Chondrocyte (in vitro differentiated cells): Measurements from ENCODE around the gene SENP3. TPM values are rescaled to one million over a fixed set of nuclear protein-coding genes. Genes with fewer than 3 reads are reported as not detected.

Source experiments
- DNase-seq: peaks from one replicate; pipeline ENCODE4 v3.0.0; 2021; ENCODE audit warnings: mixed read lengths, low spot score
- H3K27ac Mint-ChIP-seq: one replicate; pipeline ENCODE4 v1.8.0; 2021; ENCODE audit warnings: mild to moderate bottlenecking, moderate library complexity, mixed read lengths; ENCODE audit not compliant: unreplicated experiment
- H3K27me3 Mint-ChIP-seq: 2 replicates; pipeline ENCODE4 v1.8.0; 2021; ENCODE audit warnings: low read depth, mixed read lengths
- H3K36me3 Mint-ChIP-seq: 2 replicates; pipeline ENCODE4 v1.8.0; 2021; ENCODE audit warnings: low read depth, mixed read lengths
- H3K4me1 Mint-ChIP-seq: 2 replicates; pipeline ENCODE4 v1.8.0; 2021; ENCODE audit warnings: low read depth, mild to moderate bottlenecking, mixed read lengths
- H3K4me3 Mint-ChIP-seq: one replicate; pipeline ENCODE4 v1.8.0; 2021; ENCODE audit warnings: mild to moderate bottlenecking, moderate library complexity, mixed read lengths; ENCODE audit not compliant: unreplicated experiment
- H3K9me3 Mint-ChIP-seq: 2 replicates; pipeline ENCODE4 v1.8.0; 2021; ENCODE audit warnings: low read depth, mixed read lengths
- CTCF ChIP-seq: fragments of 200-600 bp; sonication (generic); IDR thresholded peaks from 2 replicates; pipeline ENCODE4 v1.5.0; 2021; ENCODE audit warnings: antibody characterized with exemption, mild to moderate bottlenecking, moderate library complexity
- long read RNA-seq: library from polyadenylated mRNA; stranded (forward); transcript quantifications from one replicate; pipeline ENCODE4 v2.0.0, GENCODE V29; 2021
- total RNA-seq: library from RNA; stranded (reverse); gene quantifications from 3 replicates; pipeline ENCODE4 v1.2.1, GENCODE V29; 2021

The SENP3 gene
- total RNA-seq = 45.3 to 57.8 TPM (median 49.4 TPM) in 3 replicates
- long read RNA-seq, transcript SENP3-201 (11 exons, 2,611 nt) = major isoform, 10 of 31 reads
- long read RNA-seq, partial matches to known transcripts = 17 of 31 reads
- long read RNA-seq, other reads (novel, unspliced or antisense) = 2 of 31 reads

- TF ChIP-seq CTCF = no peak
- peak within 1 kb of the TSS; percentile 89 for H3K4me3 Mint-ChIP-seq
- peak within 1 kb of the TSS; percentile 98 for H3K27ac Mint-ChIP-seq
- no peaks in the 10 kb centered on the region for H3K9me3 Mint-ChIP-seq
- peaks cover 36% of the 10 kb centered on the region for H3K4me1 Mint-ChIP-seq
- H3K27me3 Mint-ChIP-seq = no peaks in the 10 kb centered on the region
- H3K36me3 Mint-ChIP-seq = no peaks in the 10 kb centered on the region
- DNase-seq = peak; percentile 98
Observed at GRCh38 chr17:7561589-7562207, at the start of gene SENP3. SENP3 (plus strand) TSS chr17:7561919; CDS start chr17:7563077, 1,158 bp downstream.

GRCh38 chr17:7512105-7512504 is 49.6 kb upstream of the SENP3 start:
- Mint-ChIP-seq H3K27ac (no peak overlapping the region), H3K27me3 (no peaks in the 10 kb centered on the region), H3K9me3 (no peaks in the 10 kb centered on the region), H3K4me1 (peaks cover 4% of the 10 kb centered on the region), H3K4me3 (no peak overlapping the region), H3K36me3 (peaks cover 42% of the 10 kb centered on the region)
- no peak for DNase-seq
- no peak for TF ChIP-seq CTCF

DNA sequence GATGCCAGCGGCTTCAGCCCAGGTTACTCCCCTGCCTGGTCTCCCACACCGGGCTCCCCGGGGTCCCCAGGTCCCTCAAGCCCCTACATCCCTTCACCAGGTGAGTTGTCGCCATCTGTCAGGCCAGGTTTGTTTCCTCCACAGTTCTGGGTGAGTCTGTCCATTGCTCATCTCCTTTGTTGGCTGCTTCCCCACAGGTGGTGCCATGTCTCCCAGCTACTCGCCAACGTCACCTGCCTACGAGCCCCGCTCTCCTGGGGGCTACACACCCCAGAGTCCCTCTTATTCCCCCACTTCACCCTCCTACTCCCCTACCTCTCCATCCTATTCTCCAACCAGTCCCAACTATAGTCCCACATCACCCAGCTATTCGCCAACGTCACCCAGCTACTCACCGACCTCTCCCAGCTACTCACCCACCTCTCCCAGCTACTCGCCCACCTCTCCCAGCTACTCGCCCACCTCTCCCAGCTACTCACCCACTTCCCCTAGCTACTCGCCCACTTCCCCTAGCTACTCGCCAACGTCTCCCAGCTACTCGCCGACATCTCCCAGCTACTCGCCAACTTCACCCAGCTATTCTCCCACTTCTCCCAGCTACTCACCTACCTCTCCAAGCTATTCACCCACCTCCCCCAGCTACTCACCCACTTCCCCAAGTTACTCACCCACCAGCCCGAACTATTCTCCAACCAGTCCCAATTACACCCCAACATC is 48.7 kb upstream of the SENP3 start:
- Mint-ChIP-seq H3K4me1 (peaks cover 4% of the 10 kb centered on the region), H3K27me3 (no peaks in the 10 kb centered on the region), H3K36me3 (peaks cover 40% of the 10 kb centered on the region), H3K4me3 (no peak overlapping the region), H3K9me3 (no peaks in the 10 kb centered on the region), H3K27ac (no peak overlapping the region)
- DNase-seq = no peak
- no peak for TF ChIP-seq CTCF

- Mint-ChIP-seq H3K27me3 (no peaks in the 10 kb centered on the region), H3K36me3 (peaks cover 34% of the 10 kb centered on the region), H3K4me3 (no peak overlapping the region), H3K27ac (peak overlapping the region; percentile 49), H3K9me3 (no peaks in the 10 kb centered on the region), H3K4me1 (peaks cover 4% of the 10 kb centered on the region)
- no peak for TF ChIP-seq CTCF
- DNase-seq = no peak
Observed at GRCh38 chr17:7513850-7514419, 47.8 kb upstream of the SENP3 start.

GRCh38 chr17:7515911-7516610 is 45.7 kb upstream of the SENP3 start:
- Mint-ChIP-seq H3K4me3 (no peak overlapping the region), H3K27me3 (no peaks in the 10 kb centered on the region), H3K9me3 (no peaks in the 10 kb centered on the region), H3K36me3 (peaks cover 20% of the 10 kb centered on the region), H3K27ac (no peak overlapping the region), H3K4me1 (peaks cover 4% of the 10 kb centered on the region)
- DNase-seq = no peak
- TF ChIP-seq CTCF = no peak
